Measurements from ENCODE around the gene GMPPA.

- TF ChIP-seq, protein P1, sequence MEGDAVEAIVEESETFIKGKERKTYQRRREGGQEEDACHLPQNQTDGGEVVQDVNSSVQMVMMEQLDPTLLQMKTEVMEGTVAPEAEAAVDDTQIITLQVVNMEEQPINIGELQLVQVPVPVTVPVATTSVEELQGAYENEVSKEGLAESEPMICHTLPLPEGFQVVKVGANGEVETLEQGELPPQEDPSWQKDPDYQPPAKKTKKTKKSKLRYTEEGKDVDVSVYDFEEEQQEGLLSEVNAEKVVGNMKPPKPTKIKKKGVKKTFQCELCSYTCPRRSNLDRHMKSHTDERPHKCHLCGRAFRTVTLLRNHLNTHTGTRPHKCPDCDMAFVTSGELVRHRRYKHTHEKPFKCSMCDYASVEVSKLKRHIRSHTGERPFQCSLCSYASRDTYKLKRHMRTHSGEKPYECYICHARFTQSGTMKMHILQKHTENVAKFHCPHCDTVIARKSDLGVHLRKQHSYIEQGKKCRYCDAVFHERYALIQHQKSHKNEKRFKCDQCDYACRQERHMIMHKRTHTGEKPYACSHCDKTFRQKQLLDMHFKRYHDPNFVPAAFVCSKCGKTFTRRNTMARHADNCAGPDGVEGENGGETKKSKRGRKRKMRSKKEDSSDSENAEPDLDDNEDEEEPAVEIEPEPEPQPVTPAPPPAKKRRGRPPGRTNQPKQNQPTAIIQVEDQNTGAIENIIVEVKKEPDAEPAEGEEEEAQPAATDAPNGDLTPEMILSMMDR (IDR thresholded peaks at IDR 0.05), result no peak
- no peak for TF ChIP-seq POLR2A (IDR thresholded peaks at IDR 0.05)
These were observed 15.1 kb downstream of the GMPPA start for GRCh38 chr2:219513787-219514186.
